ENCODE results near the gene KIAA1614.
A peak's percentile ranks its signal among the peaks of the same experiment; 100 is the strongest.

KIAA1614 gene

DNA sequence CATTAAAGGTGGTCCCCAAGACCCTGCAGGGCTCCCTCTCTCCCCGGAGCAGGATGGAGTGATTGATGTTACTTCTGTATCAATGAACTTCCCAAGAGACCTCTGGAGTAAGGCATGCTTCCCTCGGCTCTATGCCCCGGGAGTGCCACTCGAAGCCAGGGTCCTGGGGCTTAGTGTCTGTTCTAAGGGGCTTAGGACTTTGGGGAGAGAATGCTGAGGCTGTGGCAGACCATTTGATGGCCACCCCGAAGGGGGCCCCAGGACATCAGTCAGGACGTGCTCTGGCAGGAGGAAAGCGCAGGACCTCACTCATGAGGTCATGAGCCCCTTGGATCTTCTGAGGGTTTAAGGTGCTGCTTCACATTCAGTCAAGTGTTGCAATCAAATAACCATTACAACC lies 7.5 kb downstream of the KIAA1614 start:
- Histone ChIP-seq H2AFZ (ENCODE audit: low read depth, low read length) (no peak overlapping the region), H3K4me1 (ENCODE audit: insufficient read depth, low read length) (no peaks in the 10 kb centered on the region)
- TF ChIP-seq, protein P1, sequence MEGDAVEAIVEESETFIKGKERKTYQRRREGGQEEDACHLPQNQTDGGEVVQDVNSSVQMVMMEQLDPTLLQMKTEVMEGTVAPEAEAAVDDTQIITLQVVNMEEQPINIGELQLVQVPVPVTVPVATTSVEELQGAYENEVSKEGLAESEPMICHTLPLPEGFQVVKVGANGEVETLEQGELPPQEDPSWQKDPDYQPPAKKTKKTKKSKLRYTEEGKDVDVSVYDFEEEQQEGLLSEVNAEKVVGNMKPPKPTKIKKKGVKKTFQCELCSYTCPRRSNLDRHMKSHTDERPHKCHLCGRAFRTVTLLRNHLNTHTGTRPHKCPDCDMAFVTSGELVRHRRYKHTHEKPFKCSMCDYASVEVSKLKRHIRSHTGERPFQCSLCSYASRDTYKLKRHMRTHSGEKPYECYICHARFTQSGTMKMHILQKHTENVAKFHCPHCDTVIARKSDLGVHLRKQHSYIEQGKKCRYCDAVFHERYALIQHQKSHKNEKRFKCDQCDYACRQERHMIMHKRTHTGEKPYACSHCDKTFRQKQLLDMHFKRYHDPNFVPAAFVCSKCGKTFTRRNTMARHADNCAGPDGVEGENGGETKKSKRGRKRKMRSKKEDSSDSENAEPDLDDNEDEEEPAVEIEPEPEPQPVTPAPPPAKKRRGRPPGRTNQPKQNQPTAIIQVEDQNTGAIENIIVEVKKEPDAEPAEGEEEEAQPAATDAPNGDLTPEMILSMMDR (IDR thresholded peaks at IDR 0.05; ENCODE audit: borderline replicate concordance, extremely low read depth, low read length, poor library complexity, severe bottlenecking) = no peak
- no peak for TF ChIP-seq EZH2 (IDR thresholded peaks at IDR 0.05; ENCODE audit: borderline replicate concordance, low read depth, low read length, severe bottlenecking)

GRCh38 chr1:180920702-180921101 lies 8.0 kb downstream of the KIAA1614 start:
- DNase-seq (no peak), ATAC-seq (ENCODE audit: insufficient read depth, low read depth) (no peak)
- Histone ChIP-seq H2AFZ (ENCODE audit: low read depth, low read length) (no peak overlapping the region), H3K36me3 (ENCODE audit: insufficient read depth, low read length) (no peaks in the 10 kb centered on the region), H3K79me2 (ENCODE audit: insufficient read depth, low read length) (no peaks in the 10 kb centered on the region), H3K9me3 (ENCODE audit: insufficient read depth, low read length, severe bottlenecking) (no peaks in the 10 kb centered on the region), H3K4me3 (ENCODE audit: low read depth in 1 of 2, low read length in 2 of 2) (no peak overlapping the region), H3K27ac (ENCODE audit: low read length) (no peak overlapping the region), H3K9ac (ENCODE audit: low read depth, low read length) (no peak overlapping the region), H3K27me3 (ENCODE audit: insufficient read depth, low read length, poor library complexity) (no peaks in the 10 kb centered on the region), H3K4me2 (ENCODE audit: insufficient read depth, low read length) (no peak overlapping the region), H3K4me1 (ENCODE audit: insufficient read depth, low read length) (no peaks in the 10 kb centered on the region), H4K20me1 (ENCODE audit: insufficient read depth, low read length) (no peaks in the 10 kb centered on the region)
- TF ChIP-seq, protein P1 (IDR thresholded peaks at IDR 0.05; ENCODE audit: borderline replicate concordance, extremely low read depth, low read length, poor library complexity, severe bottlenecking) = peak; percentile 44
- no peak for TF ChIP-seq EZH2 (IDR thresholded peaks at IDR 0.05; ENCODE audit: borderline replicate concordance, low read depth, low read length, severe bottlenecking)

More for the DNA sequence above, 7.5 kb downstream of the KIAA1614 start:
- Histone ChIP-seq H3K36me3 (ENCODE audit: insufficient read depth, low read length) (no peaks in the 10 kb centered on the region), H3K27ac (ENCODE audit: low read length) (no peak overlapping the region), H4K20me1 (ENCODE audit: insufficient read depth, low read length) (no peaks in the 10 kb centered on the region), H3K9me3 (ENCODE audit: insufficient read depth, low read length, severe bottlenecking) (no peaks in the 10 kb centered on the region), H3K27me3 (ENCODE audit: insufficient read depth, low read length, poor library complexity) (no peaks in the 10 kb centered on the region), H3K9ac (ENCODE audit: low read depth, low read length) (no peak overlapping the region), H3K4me2 (ENCODE audit: insufficient read depth, low read length) (no peak overlapping the region), H3K79me2 (ENCODE audit: insufficient read depth, low read length) (no peaks in the 10 kb centered on the region), H3K4me3 (ENCODE audit: low read depth in 1 of 2, low read length in 2 of 2) (no peak overlapping the region)
- ATAC-seq (ENCODE audit: insufficient read depth, low read depth) = no peak
- DNase-seq = no peak

- TF ChIP-seq EZH2 (IDR thresholded peaks at IDR 0.05; ENCODE audit: borderline replicate concordance, low read depth, low read length, severe bottlenecking) = no peak
- TF ChIP-seq, protein P1 (IDR thresholded peaks at IDR 0.05; ENCODE audit: borderline replicate concordance, extremely low read depth, low read length, poor library complexity, severe bottlenecking) = no peak
- Histone ChIP-seq H3K27ac (ENCODE audit: low read length) (no peak overlapping the region), H3K4me1 (ENCODE audit: insufficient read depth, low read length) (no peaks in the 10 kb centered on the region)
These were observed 8.7 kb downstream of the KIAA1614 start for GRCh38 chr1:180921386-180921785.

More at GRCh38 chr1:180921386-180921785, 8.7 kb downstream of the KIAA1614 start:
- Histone ChIP-seq H3K4me2 (ENCODE audit: insufficient read depth, low read length) (no peak overlapping the region), H3K79me2 (ENCODE audit: insufficient read depth, low read length) (no peaks in the 10 kb centered on the region), H3K27me3 (ENCODE audit: insufficient read depth, low read length, poor library complexity) (no peaks in the 10 kb centered on the region), H3K9me3 (ENCODE audit: insufficient read depth, low read length, severe bottlenecking) (no peaks in the 10 kb centered on the region), H2AFZ (ENCODE audit: low read depth, low read length) (no peak overlapping the region), H3K9ac (ENCODE audit: low read depth, low read length) (no peak overlapping the region), H3K4me3 (ENCODE audit: low read depth in 1 of 2, low read length in 2 of 2) (no peak overlapping the region), H3K36me3 (ENCODE audit: insufficient read depth, low read length) (no peaks in the 10 kb centered on the region), H4K20me1 (ENCODE audit: insufficient read depth, low read length) (no peaks in the 10 kb centered on the region)
- ATAC-seq (ENCODE audit: insufficient read depth, low read depth) (no peak), DNase-seq (no peak)
